ENCODE measurements around the gene SNPH.

DNA sequence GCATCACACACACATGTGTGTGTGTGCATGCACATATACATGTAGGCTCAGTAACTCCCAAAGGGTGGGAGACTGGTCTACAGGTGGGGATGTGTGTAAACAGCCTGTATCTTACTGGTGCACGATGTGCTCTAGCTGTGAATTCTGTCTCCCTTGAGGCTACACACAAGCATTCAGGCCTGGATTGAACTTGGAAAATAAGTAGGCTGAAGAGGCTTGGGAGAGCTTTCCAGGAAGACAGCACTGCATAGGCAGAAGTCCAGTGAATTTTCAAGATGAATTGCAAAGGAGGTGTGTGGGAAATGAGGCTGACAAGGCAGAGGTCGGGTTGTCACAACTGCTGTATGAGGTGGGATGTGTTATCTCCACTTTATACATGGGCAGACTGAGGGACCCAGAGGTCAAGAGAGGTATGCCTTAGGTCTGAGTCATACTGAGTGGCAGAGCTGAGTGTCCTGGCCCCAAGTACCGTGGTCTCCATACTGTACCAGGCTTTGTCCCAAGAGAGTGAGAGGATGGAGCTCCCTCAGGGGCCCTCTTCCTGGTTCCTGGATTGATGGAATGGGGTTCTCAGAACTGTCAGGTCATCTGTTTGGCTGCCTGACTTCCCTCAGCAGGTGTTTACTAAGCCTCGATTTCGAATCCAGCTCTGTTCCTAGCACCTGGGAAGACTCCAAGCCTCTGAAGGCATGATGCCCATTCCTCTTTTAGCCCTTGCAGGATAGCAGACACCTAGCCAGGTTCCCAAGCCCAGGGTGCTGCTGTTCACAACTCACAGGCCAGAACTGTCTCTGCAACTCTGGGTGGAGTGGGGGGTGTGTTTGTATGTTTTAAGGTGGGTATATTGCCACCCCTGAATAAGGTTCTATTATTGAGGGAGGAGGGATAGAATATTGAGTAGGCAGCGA lies 14.4 kb downstream of the SNPH start:
- TF ChIP-seq CTCF (conservative IDR thresholded peaks at IDR 0.05; ENCODE audit: low read length) (no peak), EZH2phosphoT487 (IDR thresholded peaks at IDR 0.05; ENCODE audit: borderline replicate concordance) (no peak)
